ENCODE results near the gene SRRT.
"Not testable (repeated sequence)": the region's sequence is repeated elsewhere in the genome, so short reads cannot be mapped to it uniquely, and the experiment has no call there.

SRRT gene

DNA sequence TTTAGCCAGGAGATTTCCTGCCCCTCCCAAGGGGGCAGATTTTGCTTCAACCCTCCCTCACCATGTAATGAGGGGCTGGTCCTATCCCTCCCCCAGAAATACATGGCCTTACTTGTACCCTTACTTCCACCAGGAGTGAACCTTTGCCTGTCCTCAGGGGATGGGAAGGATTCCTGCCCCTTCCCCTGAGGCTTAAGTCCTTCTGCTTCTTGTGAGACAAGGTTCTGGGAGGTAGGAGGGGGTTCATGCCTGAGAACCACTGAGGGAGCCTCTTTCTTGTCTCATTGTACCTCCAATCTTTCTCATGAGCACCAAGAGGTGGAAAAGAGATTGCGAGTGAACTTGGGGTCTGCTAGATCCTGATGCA lies 54.9 kb downstream of the SRRT start:
- no peak overlapping the region for H3K4me3 ChIP-seq (ENCODE audit: low read depth, low read length)
- TF ChIP-seq, protein P1, sequence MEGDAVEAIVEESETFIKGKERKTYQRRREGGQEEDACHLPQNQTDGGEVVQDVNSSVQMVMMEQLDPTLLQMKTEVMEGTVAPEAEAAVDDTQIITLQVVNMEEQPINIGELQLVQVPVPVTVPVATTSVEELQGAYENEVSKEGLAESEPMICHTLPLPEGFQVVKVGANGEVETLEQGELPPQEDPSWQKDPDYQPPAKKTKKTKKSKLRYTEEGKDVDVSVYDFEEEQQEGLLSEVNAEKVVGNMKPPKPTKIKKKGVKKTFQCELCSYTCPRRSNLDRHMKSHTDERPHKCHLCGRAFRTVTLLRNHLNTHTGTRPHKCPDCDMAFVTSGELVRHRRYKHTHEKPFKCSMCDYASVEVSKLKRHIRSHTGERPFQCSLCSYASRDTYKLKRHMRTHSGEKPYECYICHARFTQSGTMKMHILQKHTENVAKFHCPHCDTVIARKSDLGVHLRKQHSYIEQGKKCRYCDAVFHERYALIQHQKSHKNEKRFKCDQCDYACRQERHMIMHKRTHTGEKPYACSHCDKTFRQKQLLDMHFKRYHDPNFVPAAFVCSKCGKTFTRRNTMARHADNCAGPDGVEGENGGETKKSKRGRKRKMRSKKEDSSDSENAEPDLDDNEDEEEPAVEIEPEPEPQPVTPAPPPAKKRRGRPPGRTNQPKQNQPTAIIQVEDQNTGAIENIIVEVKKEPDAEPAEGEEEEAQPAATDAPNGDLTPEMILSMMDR (IDR thresholded peaks at IDR 0.05; ENCODE audit: borderline replicate concordance, insufficient read depth, low read depth, low read length): no peak

DNA sequence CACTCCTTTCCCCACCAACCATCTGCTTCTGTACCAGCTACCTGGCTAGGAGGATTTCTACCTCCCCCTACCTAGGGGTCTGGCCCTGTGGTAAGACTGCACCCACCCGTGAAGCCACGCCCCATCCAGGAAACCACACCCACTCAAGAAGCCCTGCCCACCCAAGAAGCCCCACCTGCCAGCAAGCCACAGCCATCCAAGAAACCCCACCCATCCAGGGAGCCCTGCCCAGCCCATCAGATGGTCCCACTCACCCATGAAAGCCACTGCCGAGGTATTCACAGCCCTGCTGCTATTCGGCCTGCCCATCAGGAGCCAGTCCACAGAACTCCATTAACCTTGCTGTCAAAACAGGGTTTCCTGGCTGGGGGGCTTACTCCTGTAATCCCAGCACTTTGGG lies 58.8 kb downstream of the SRRT start:
- TF ChIP-seq, protein P1 (IDR thresholded peaks at IDR 0.05; ENCODE audit: borderline replicate concordance, insufficient read depth, low read depth, low read length): no peak
- no peak overlapping the region for H3K4me3 ChIP-seq (ENCODE audit: low read depth, low read length)

DNA sequence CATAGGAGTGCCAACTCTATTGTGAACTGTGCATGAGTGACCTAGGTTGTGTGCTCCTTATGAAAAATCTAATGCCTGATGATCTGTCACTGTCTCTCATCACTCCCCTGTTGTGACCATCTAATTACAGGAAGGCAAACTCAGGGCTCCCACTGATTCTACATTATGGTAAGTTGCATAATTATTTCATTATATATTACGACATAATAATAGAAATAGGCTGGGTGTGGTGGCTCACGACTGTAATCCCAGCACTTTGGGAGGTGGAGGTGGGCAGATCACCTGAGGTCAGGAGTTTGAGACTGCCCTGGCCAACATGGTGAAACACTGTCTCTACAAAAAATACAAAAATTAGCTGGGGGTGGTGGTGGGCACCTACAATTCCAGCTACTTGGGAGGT lies 60.5 kb downstream of the SRRT start:
- H3K4me3 ChIP-seq (ENCODE audit: low read depth, low read length): not testable (repeated sequence)

DNA sequence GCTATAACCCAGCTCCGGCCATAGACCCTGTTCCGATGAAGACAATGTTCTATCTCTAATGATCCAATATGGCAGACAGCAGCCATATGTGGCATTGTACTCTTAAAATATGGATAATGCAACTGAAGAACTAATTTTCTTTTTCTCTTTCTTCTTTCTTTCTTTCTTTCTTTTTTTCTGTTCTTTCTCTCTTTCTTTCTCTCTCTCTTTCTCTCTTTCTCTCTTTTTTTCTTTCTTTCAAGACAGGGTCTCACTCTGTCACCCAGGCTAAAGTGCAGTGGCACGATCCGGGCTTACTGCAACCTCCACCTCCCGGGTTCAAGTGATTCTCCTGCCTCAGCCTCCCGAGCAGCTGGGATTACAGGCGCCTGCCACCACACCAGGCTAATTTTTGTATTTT lies 61.3 kb downstream of the SRRT start:
- not testable (repeated sequence) for H3K4me3 ChIP-seq (ENCODE audit: low read depth, low read length)
